GM12865 (cell line): Measurements from ENCODE around the gene PHOSPHO1.
A peak's percentile ranks its signal among the peaks of the same experiment; 100 is the strongest.
"Not testable (repeated sequence)": the region's sequence is repeated elsewhere in the genome, so short reads cannot be mapped to it uniquely, and the experiment has no call there.

Experiments used
- DNase-seq: peaks from one replicate; pipeline ENCODE4 v3.0.0; 2010; ENCODE audit warnings: low read depth
- H3K4me3 ChIP-seq: 2 replicates; pipeline ENCODE4 v1.5.1; 2011; ENCODE audit warnings: mild to moderate bottlenecking, low read depth, low read length, control low read depth
- CTCF ChIP-seq: IDR thresholded peaks from 2 replicates; pipeline ENCODE4 v1.5.1; 2011; ENCODE audit warnings: low read length, control low read depth, low read depth, inconsistent platforms; ENCODE audit not compliant: insufficient read depth; ENCODE audit errors: missing control alignments

PHOSPHO1 gene

GRCh38 chr17:49267912-49268311 lies 37.3 kb upstream of the PHOSPHO1 start:
- no peak for DNase-seq
- no peak for TF ChIP-seq CTCF
- no peak overlapping the region for H3K4me3 ChIP-seq

- TF ChIP-seq CTCF: no peak
- no peak overlapping the region for H3K4me3 ChIP-seq
- DNase-seq: no peak
Observed at GRCh38 chr17:49266233-49266632, 35.6 kb upstream of the PHOSPHO1 start.

GRCh38 chr17:49261540-49261939 lies 31.0 kb upstream of the PHOSPHO1 start:
- not testable (repeated sequence) for DNase-seq, H3K4me3 ChIP-seq

- peak overlapping the region; percentile 46 for H3K4me3 ChIP-seq
- no peak for DNase-seq
- TF ChIP-seq CTCF: no peak
Observed at GRCh38 chr17:49260817-49261291, 30.3 kb upstream of the PHOSPHO1 start.

- no peak for TF ChIP-seq CTCF
- DNase-seq: peak; percentile 43
Observed at GRCh38 chr17:49260011-49260816, 29.6 kb upstream of the PHOSPHO1 start.

GRCh38 chr17:49259663-49260010 lies 29.1 kb upstream of the PHOSPHO1 start:
- no peak for TF ChIP-seq CTCF
- H3K4me3 ChIP-seq: peak overlapping the region; percentile 46
- DNase-seq: no peak

More at GRCh38 chr17:49260011-49260816, 29.6 kb upstream of the PHOSPHO1 start:
- peak overlapping the region; percentile 46 for H3K4me3 ChIP-seq

GRCh38 chr17:49258394-49258793 lies 27.8 kb upstream of the PHOSPHO1 start:
- no peak for TF ChIP-seq CTCF
- H3K4me3 ChIP-seq: no peak overlapping the region
- DNase-seq: no peak
